Left lung (tissue), 10 donors: ENCODE measurements around the gene CGB8. TPM values are rescaled to one million over a fixed set of nuclear protein-coding genes. Genes with fewer than 3 reads are reported as not detected.
"Not testable (repeated sequence)": the region's sequence is repeated elsewhere in the genome, so short reads cannot be mapped to it uniquely, and the experiment has no call there.

Experiments used
- ATAC-seq: fragments of 200-7000 bp; cut with Tn5 transposase; one replicate; pipeline ENCODE4 v1.9.1; 2020; ENCODE audit warnings: moderate library complexity
- DNase-seq, 4 donors: peaks; one replicate each; pipeline ENCODE4 v3.0.0-alpha.2; 2013 to 2020
- H3K27ac ChIP-seq, 2 donors: fragments of 200-600 bp; sonication (generic) in 1 of 2; one replicate each; pipeline versions ENCODE4 v1.5.0 to v1.8.0; 2020 to 2021
- H3K27me3 ChIP-seq, 2 donors: fragments of 200-600 bp; sonication (generic) in 1 of 2; one replicate each; pipeline versions ENCODE4 v1.5.0 to v1.8.0; 2020 to 2021
- H3K36me3 ChIP-seq, 2 donors: fragments of 200-600 bp; sonication (generic) in 1 of 2; one replicate each; pipeline versions ENCODE4 v1.5.0 to v1.8.0; 2020 to 2021
- H3K4me1 ChIP-seq, 2 donors: fragments of 200-600 bp; one replicate each; pipeline ENCODE4 v1.8.0; 2021
- H3K4me3 ChIP-seq, 2 donors: fragments of 200-600 bp; sonication (generic) in 1 of 2; one replicate each; pipeline versions ENCODE4 v1.5.0 to v1.8.0; 2020 to 2021; ENCODE audit warnings: mild to moderate bottlenecking in 1 of 2
- H3K9me3 ChIP-seq, 2 donors: fragments of 200-600 bp; sonication (generic) in 1 of 2; one replicate each; pipeline versions ENCODE4 v1.5.0 to v1.8.0; 2020 to 2021
- CTCF ChIP-seq, 2 donors: fragments of 200-600 bp; sonication (generic) in 1 of 2; IDR thresholded peaks; one replicate each; pipeline versions ENCODE4 v1.5.0 to v1.8.0; 2021; ENCODE audit warnings: antibody characterized with exemption in 2 of 2
- intact Hi-C, 2 donors: fragments of 100-400 bp; cut with DNase I; formaldehyde crosslinking; loops; one replicate each; pipeline versions ENCODE4 v1.11.2 to v1.14.2; 2022
- polyA plus RNA-seq, 6 donors: library from polyadenylated mRNA; unstranded; fragments of 120-200 nt; gene quantifications; one replicate each; pipeline ENCODE4 v1.2.1, GENCODE V29; 2013; ENCODE audit not compliant: insufficient read length in 6 of 6
- total RNA-seq, 2 donors: library from RNA; stranded (reverse); fragmentation: NEBNext Ultra II Directional; extraction: Animal tissue kit (Norgen Biotek cat#: 25700); gene quantifications; one replicate each; pipeline ENCODE4 v1.2.1, GENCODE V29; 2021
- donor health status: DM: no; HTN: yes; CAD: no.
- donor health status: DM: no; HTN: no; CAD: no.

CGB8 gene
- total and polyA plus RNA-seq, 8 donors, result 0.89 TPM; not detected in 7

GRCh38 chr19:49036815-49037214 lies 12.1 kb downstream of the CGB8 start, which contains the start of gene CGB1:
TSS of gene CGB1 (minus strand) at chr19:49036895. CDS start at chr19:49036711, 184 bp downstream.
- H3K4me3 ChIP-seq, H3K27ac ChIP-seq, H3K9me3 ChIP-seq, DNase-seq, H3K4me1 ChIP-seq, intact Hi-C loops, ATAC-seq, H3K27me3 ChIP-seq, H3K36me3 ChIP-seq: not testable (repeated sequence)
- peak in 1 of 2 donors; percentile 28 for TF ChIP-seq CTCF (IDR thresholded peaks at IDR 0.05)

GRCh38 chr19:49031642-49032301 lies 17.1 kb downstream of the CGB8 start, which contains the start of gene CGB2:
TSS of gene CGB2 (plus strand) at chr19:49031890. CDS start at chr19:49032096, 206 bp downstream.
- intact Hi-C loops, H3K27ac ChIP-seq, H3K4me3 ChIP-seq, ATAC-seq, H3K9me3 ChIP-seq, H3K27me3 ChIP-seq, H3K4me1 ChIP-seq, H3K36me3 ChIP-seq: not testable (repeated sequence)
- peak in 1 of 4 donors; percentile 69 for DNase-seq
- peak in 1 of 2 donors; percentile 25 for TF ChIP-seq CTCF (IDR thresholded peaks at IDR 0.05)

GRCh38 chr19:49030323-49030722 lies 18.6 kb downstream of the CGB8 start:
- intact Hi-C loops, H3K36me3 ChIP-seq, ATAC-seq: not testable (repeated sequence)

GRCh38 chr19:49029749-49030148 lies 19.2 kb downstream of the CGB8 start:
- ATAC-seq, H3K27me3 ChIP-seq: not testable (repeated sequence)

More at GRCh38 chr19:49030323-49030722, 18.6 kb downstream of the CGB8 start:
- not testable (repeated sequence) for H3K27ac ChIP-seq, H3K4me1 ChIP-seq, H3K4me3 ChIP-seq, H3K27me3 ChIP-seq, H3K9me3 ChIP-seq, DNase-seq

GRCh38 chr19:49028686-49029085 lies 20.2 kb downstream of the CGB8 start:
- H3K36me3 ChIP-seq, H3K4me3 ChIP-seq, H3K9me3 ChIP-seq, H3K27ac ChIP-seq, ATAC-seq, H3K27me3 ChIP-seq, intact Hi-C loops, DNase-seq, H3K4me1 ChIP-seq: not testable (repeated sequence)

More at GRCh38 chr19:49029749-49030148, 19.2 kb downstream of the CGB8 start:
- DNase-seq, intact Hi-C loops, H3K36me3 ChIP-seq, H3K4me1 ChIP-seq, H3K27ac ChIP-seq, H3K9me3 ChIP-seq, H3K4me3 ChIP-seq: not testable (repeated sequence)

- H3K27ac ChIP-seq, DNase-seq, H3K36me3 ChIP-seq, H3K9me3 ChIP-seq, H3K4me3 ChIP-seq, H3K27me3 ChIP-seq, ATAC-seq, intact Hi-C loops, H3K4me1 ChIP-seq: not testable (repeated sequence)
These were observed 23.3 kb downstream of the CGB8 start for GRCh38 chr19:49025599-49025998.

GRCh38 chr19:49025088-49025487 lies 23.8 kb downstream of the CGB8 start:
- H3K36me3 ChIP-seq, H3K9me3 ChIP-seq, H3K27ac ChIP-seq, intact Hi-C loops, ATAC-seq, H3K4me1 ChIP-seq, DNase-seq, H3K4me3 ChIP-seq: not testable (repeated sequence)
- peaks cover 0 to 12% of the 10 kb centered on the region in 2 donors for H3K27me3 ChIP-seq

- H3K4me3 ChIP-seq, H3K36me3 ChIP-seq, ATAC-seq, intact Hi-C loops, DNase-seq, H3K27ac ChIP-seq, H3K4me1 ChIP-seq, H3K9me3 ChIP-seq: not testable (repeated sequence)
- H3K27me3 ChIP-seq, result peaks cover 0 to 21% of the 10 kb centered on the region in 2 donors
These were observed 24.7 kb downstream of the CGB8 start, which contains the start of gene CGB3 for GRCh38 chr19:49024233-49024632. TSS of gene CGB3 (minus strand) at chr19:49024333. CDS start at chr19:49023971, 362 bp downstream.
